WTC11 (cell line): ENCODE results near the gene TTC28. TPM values are rescaled to one million over a fixed set of nuclear protein-coding genes. Genes with fewer than 3 reads are reported as not detected.
A peak's percentile ranks its signal among the peaks of the same experiment; 100 is the strongest.

Source experiments
- ATAC-seq: fragments of 200-7000 bp; cut with Tn5 transposase; 2 replicates; pipeline ENCODE4 v1.10.0; 2021; ENCODE audit warnings: mild to moderate bottlenecking, moderate library complexity
- CTCF ChIA-PET: fragments of 300-600 bp; sonication (Branson Sonifier 250); formaldehyde crosslinking; loops from one replicate; lab custom pipeline; 2021; ENCODE audit warnings: antibody characterized with exemption; lab: Charles Lee
- POLR2A ChIA-PET: fragments of 350-600 bp; sonication (Branson Sonifier 250); formaldehyde crosslinking; loops from one replicate; lab custom pipeline; 2021; ENCODE audit warnings: antibody characterized with exemption; lab: Charles Lee
- DNase-seq: peaks from one replicate; pipeline ENCODE4 v3.0.0; 2021; ENCODE audit warnings: low spot score
- H3K27ac Mint-ChIP-seq: 2 replicates; pipeline ENCODE4 v1.8.0; 2021; ENCODE audit warnings: mixed read lengths
- H3K27me3 Mint-ChIP-seq: 2 replicates; pipeline ENCODE4 v1.8.0; 2021; ENCODE audit warnings: low read depth, mild to moderate bottlenecking, moderate library complexity, mixed read lengths
- H3K36me3 Mint-ChIP-seq: 2 replicates; pipeline ENCODE4 v1.8.0; 2021; ENCODE audit warnings: mixed read lengths
- H3K4me1 Mint-ChIP-seq: 2 replicates; pipeline ENCODE4 v1.8.0; 2022; ENCODE audit warnings: mixed read lengths
- H3K4me3 Mint-ChIP-seq: 2 replicates; pipeline ENCODE4 v1.8.0; 2021; ENCODE audit warnings: mild to moderate bottlenecking, moderate library complexity, mixed read lengths
- H3K9me3 Mint-ChIP-seq: 2 replicates; pipeline ENCODE4 v1.8.0; 2021; ENCODE audit warnings: mixed read lengths
- CREB1 ChIP-seq: sonication (generic); formaldehyde crosslinking; IDR thresholded peaks from 2 replicates; pipeline ENCODE4 v1.8.0; 2023; ENCODE audit warnings: mild to moderate bottlenecking, missing genetic modification reagents
- CREM ChIP-seq: sonication (generic); formaldehyde crosslinking; IDR thresholded peaks from 2 replicates; pipeline ENCODE4 v1.8.1; 2022; ENCODE audit warnings: mild to moderate bottlenecking, missing genetic modification reagents, moderate library complexity
- ESRRA ChIP-seq: sonication (generic); formaldehyde crosslinking; IDR thresholded peaks from 2 replicates; pipeline ENCODE4 v1.8.1; 2022; ENCODE audit warnings: mild to moderate bottlenecking, missing genetic modification reagents, borderline replicate concordance
- FOXJ3 ChIP-seq: sonication (generic); formaldehyde crosslinking; IDR thresholded peaks from 2 replicates; pipeline ENCODE4 v1.9.0; 2021; ENCODE audit warnings: missing genetic modification reagents, mild to moderate bottlenecking, borderline replicate concordance
- GABPB1 ChIP-seq: sonication (generic); formaldehyde crosslinking; IDR thresholded peaks from 2 replicates; pipeline ENCODE4 v1.8.1; 2023; ENCODE audit warnings: mild to moderate bottlenecking, missing genetic modification reagents
- HMGA2 ChIP-seq: fragments of 250-450 bp; sonication (Bioruptor Pico); IDR thresholded peaks from 2 replicates; pipeline ENCODE4 v1.4.0; 2021; ENCODE audit warnings: mild to moderate bottlenecking, moderate library complexity
- JUN ChIP-seq: sonication (generic); formaldehyde crosslinking; IDR thresholded peaks from 2 replicates; pipeline ENCODE4 v1.8.0; 2023; ENCODE audit warnings: mild to moderate bottlenecking, missing genetic modification reagents
- NR2C2 ChIP-seq: sonication (generic); formaldehyde crosslinking; IDR thresholded peaks from 2 replicates; pipeline ENCODE4 v1.8.0; 2022; ENCODE audit warnings: mild to moderate bottlenecking, missing genetic modification reagents
- RORB ChIP-seq: fragments of 250-450 bp; sonication (Bioruptor Pico); IDR thresholded peaks from 2 replicates; pipeline ENCODE4 v1.9.0; 2021; ENCODE audit warnings: mild to moderate bottlenecking
- SMAD3 ChIP-seq: sonication (generic); formaldehyde crosslinking; IDR thresholded peaks from 2 replicates; pipeline ENCODE4 v1.8.0; 2022; ENCODE audit warnings: missing genetic modification reagents, mild to moderate bottlenecking, borderline replicate concordance
- TP53 ChIP-seq: sonication (generic); formaldehyde crosslinking; IDR thresholded peaks from 2 replicates; pipeline ENCODE4 v1.8.1; 2023; ENCODE audit warnings: mild to moderate bottlenecking, missing genetic modification reagents
- ZNF121 ChIP-seq: sonication (generic); formaldehyde crosslinking; IDR thresholded peaks from 2 replicates; pipeline ENCODE4 v1.8.0; 2023; ENCODE audit warnings: missing genetic modification reagents
- ZNF219 ChIP-seq: sonication (generic); formaldehyde crosslinking; IDR thresholded peaks from 2 replicates; pipeline ENCODE4 v1.8.0; 2023; ENCODE audit warnings: missing genetic modification reagents, mild to moderate bottlenecking, borderline replicate concordance
- ZNF317 ChIP-seq: sonication (generic); formaldehyde crosslinking; IDR thresholded peaks from 2 replicates; pipeline ENCODE4 v1.8.1; 2023; ENCODE audit warnings: low read depth, mild to moderate bottlenecking, moderate library complexity, missing genetic modification reagents, borderline replicate concordance
- total RNA-seq: library from RNA; stranded (reverse); gene quantifications from 3 replicates; pipeline ENCODE4 v1.2.3, GENCODE V29; 2021
- TF ChIP-seq, protein P1 (sequence below): fragments of 250-450 bp; sonication (Bioruptor Pico); IDR thresholded peaks from 2 replicates; pipeline ENCODE4 v1.9.0; 2021; ENCODE audit warnings: mild to moderate bottlenecking
- TF ChIP-seq, protein P2 (sequence below): sonication (generic); formaldehyde crosslinking; IDR thresholded peaks from 2 replicates; pipeline ENCODE4 v1.8.1; 2022; ENCODE audit warnings: low read depth, missing genetic modification reagents, borderline replicate concordance
- TF ChIP-seq, protein P3 (sequence below): fragments of 250-450 bp; sonication (Bioruptor Pico); IDR thresholded peaks from 2 replicates; pipeline ENCODE4 v2.1.2; 2022; ENCODE audit warnings: mild to moderate bottlenecking, moderate library complexity
- TF ChIP-seq, protein P4 (sequence below): sonication (generic); formaldehyde crosslinking; IDR thresholded peaks from 2 replicates; pipeline ENCODE4 v1.8.1; 2023; ENCODE audit warnings: mild to moderate bottlenecking, missing genetic modification reagents, borderline replicate concordance
- TF ChIP-seq, protein P5 (sequence below): sonication (generic); formaldehyde crosslinking; IDR thresholded peaks from 2 replicates; pipeline ENCODE4 v1.8.0; 2022; ENCODE audit warnings: mild to moderate bottlenecking, missing genetic modification reagents

TTC28 gene
- total RNA-seq, 1 experiment from 2014 or later: 13.0 TPM

DNA sequence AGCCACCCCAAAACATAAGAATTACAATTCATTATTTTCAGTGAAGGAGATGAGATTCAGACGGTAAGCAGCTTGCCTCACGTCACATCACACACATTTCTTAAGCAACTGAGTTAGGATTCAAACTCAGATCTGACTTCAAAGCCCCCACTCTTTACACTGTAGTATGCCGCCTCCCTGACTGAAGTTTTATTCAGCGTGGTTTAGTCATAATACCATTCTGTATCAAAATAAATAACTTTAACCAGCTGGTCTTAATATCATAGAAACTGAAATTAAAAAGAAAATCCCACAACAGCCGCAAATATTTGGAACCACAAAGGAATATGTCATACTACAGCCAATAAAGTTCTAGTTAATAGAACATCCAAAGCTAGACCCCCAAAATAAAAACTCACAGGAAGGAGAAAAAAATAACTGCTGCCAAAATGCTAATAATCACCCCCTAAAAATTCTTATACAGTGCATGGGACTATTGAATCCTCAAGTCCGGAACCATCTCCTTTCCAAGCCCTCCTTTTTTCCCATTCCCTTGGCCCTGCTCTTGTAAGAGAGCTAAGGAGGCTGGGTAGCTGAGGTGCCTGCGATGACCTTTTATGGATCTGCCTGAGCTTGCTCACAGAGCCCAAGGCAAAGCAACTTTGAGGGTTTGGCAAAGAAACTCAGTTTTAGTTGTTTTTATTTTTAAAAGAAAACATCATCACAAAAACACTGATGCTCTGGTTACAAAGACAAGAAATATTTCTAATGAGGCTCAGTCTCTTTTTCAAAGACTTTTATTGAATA is 334.5 kb downstream of the TTC28 start:
- Mint-ChIP-seq H3K27ac (no peak overlapping the region), H3K27me3 (no peaks in the 10 kb centered on the region; the same call in 1 of the 2 replicates), H3K4me1 (peaks cover 6% of the 10 kb centered on the region; the same call in 1 of the 2 replicates), H3K4me3 (no peak overlapping the region), H3K36me3 (peaks cover 3% of the 10 kb centered on the region), H3K9me3 (peaks cover 5% of the 10 kb centered on the region)
- ChIA-PET CTCF (interaction anchor here (1.4 kb wide), 1 partner anchor 98 kb away, joined by 4 read pairs; no protein-coding TSS in a partner anchor), POLR2A (no interaction called here)
- ATAC-seq: peak; percentile 52; the same call in 1 of the 2 replicates
- DNase-seq: no peak
- TF ChIP-seq CREM (no peak), ZNF121 (CRISPR knock-in tag) (no peak), FOXJ3 (CRISPR knock-in tag) (no peak), RORB (no peak), ZNF219 (CRISPR knock-in tag) (no peak), CREB1 (CRISPR knock-in tag) (no peak), ESRRA (CRISPR knock-in tag) (no peak), NR2C2 (CRISPR knock-in tag) (no peak), GABPB1 (no peak), ZNF317 (CRISPR knock-in tag) (no peak), HMGA2 (CRISPR knock-in tag) (no peak), TP53 (CRISPR knock-in tag) (no peak), JUN (CRISPR knock-in tag) (no peak), SMAD3 (no peak)
- TF ChIP-seq, protein P1, sequence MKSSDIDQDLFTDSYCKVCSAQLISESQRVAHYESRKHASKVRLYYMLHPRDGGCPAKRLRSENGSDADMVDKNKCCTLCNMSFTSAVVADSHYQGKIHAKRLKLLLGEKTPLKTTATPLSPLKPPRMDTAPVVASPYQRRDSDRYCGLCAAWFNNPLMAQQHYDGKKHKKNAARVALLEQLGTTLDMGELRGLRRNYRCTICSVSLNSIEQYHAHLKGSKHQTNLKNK (CRISPR knock-in tag): no peak
- TF ChIP-seq, protein P2, sequence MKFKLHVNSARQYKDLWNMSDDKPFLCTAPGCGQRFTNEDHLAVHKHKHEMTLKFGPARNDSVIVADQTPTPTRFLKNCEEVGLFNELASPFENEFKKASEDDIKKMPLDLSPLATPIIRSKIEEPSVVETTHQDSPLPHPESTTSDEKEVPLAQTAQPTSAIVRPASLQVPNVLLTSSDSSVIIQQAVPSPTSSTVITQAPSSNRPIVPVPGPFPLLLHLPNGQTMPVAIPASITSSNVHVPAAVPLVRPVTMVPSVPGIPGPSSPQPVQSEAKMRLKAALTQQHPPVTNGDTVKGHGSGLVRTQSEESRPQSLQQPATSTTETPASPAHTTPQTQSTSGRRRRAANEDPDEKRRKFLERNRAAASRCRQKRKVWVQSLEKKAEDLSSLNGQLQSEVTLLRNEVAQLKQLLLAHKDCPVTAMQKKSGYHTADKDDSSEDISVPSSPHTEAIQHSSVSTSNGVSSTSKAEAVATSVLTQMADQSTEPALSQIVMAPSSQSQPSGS (CRISPR knock-in tag): no peak
- TF ChIP-seq, protein P3, sequence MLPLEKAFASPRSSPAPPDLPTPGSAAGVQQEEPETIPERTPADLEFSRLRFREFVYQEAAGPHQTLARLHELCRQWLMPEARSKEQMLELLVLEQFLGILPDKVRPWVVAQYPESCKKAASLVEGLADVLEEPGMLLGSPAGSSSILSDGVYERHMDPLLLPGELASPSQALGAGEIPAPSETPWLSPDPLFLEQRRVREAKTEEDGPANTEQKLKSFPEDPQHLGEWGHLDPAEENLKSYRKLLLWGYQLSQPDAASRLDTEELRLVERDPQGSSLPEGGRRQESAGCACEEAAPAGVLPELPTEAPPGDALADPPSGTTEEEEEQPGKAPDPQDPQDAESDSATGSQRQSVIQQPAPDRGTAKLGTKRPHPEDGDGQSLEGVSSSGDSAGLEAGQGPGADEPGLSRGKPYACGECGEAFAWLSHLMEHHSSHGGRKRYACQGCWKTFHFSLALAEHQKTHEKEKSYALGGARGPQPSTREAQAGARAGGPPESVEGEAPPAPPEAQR (CRISPR knock-in tag): no peak
- TF ChIP-seq, protein P4, sequence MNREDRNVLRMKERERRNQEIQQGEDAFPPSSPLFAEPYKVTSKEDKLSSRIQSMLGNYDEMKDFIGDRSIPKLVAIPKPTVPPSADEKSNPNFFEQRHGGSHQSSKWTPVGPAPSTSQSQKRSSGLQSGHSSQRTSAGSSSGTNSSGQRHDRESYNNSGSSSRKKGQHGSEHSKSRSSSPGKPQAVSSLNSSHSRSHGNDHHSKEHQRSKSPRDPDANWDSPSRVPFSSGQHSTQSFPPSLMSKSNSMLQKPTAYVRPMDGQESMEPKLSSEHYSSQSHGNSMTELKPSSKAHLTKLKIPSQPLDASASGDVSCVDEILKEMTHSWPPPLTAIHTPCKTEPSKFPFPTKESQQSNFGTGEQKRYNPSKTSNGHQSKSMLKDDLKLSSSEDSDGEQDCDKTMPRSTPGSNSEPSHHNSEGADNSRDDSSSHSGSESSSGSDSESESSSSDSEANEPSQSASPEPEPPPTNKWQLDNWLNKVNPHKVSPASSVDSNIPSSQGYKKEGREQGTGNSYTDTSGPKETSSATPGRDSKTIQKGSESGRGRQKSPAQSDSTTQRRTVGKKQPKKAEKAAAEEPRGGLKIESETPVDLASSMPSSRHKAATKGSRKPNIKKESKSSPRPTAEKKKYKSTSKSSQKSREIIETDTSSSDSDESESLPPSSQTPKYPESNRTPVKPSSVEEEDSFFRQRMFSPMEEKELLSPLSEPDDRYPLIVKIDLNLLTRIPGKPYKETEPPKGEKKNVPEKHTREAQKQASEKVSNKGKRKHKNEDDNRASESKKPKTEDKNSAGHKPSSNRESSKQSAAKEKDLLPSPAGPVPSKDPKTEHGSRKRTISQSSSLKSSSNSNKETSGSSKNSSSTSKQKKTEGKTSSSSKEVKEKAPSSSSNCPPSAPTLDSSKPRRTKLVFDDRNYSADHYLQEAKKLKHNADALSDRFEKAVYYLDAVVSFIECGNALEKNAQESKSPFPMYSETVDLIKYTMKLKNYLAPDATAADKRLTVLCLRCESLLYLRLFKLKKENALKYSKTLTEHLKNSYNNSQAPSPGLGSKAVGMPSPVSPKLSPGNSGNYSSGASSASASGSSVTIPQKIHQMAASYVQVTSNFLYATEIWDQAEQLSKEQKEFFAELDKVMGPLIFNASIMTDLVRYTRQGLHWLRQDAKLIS (CRISPR knock-in tag): no peak
- TF ChIP-seq, protein P5, sequence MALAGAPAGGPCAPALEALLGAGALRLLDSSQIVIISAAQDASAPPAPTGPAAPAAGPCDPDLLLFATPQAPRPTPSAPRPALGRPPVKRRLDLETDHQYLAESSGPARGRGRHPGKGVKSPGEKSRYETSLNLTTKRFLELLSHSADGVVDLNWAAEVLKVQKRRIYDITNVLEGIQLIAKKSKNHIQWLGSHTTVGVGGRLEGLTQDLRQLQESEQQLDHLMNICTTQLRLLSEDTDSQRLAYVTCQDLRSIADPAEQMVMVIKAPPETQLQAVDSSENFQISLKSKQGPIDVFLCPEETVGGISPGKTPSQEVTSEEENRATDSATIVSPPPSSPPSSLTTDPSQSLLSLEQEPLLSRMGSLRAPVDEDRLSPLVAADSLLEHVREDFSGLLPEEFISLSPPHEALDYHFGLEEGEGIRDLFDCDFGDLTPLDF: no peak
